A549 (cell line): Measurements from ENCODE around the gene TLX3. TPM values are rescaled to one million over a fixed set of nuclear protein-coding genes. Genes with fewer than 3 reads are reported as not detected.

ENCODE experiments used
- ATAC-seq, 2 experiments: fragments of 200-7000 bp in 1 of 2; fragments of >200 bp in 1 of 2; cut with Nextera tagmentation in 1 of 2; cut with Tn5 transposase in 1 of 2; 3 replicates each; pipeline versions ENCODE4 v1.8.0 to v1.9.1; 2018 to 2020; ENCODE audit warnings: mild to moderate bottlenecking in 1 of 2, moderate library complexity in 1 of 2
- CTCF ChIA-PET: fragments of 300-600 bp; sonication (Branson Sonifier 250); formaldehyde crosslinking; extraction: SDS; loops from one replicate; lab custom pipeline; 2021; ENCODE audit warnings: antibody characterized with exemption, inconsistent platforms; lab: Yijun Ruan, JAX
- POLR2A ChIA-PET: fragments of 350-600 bp; formaldehyde crosslinking; extraction: SDS; loops from one replicate; lab custom pipeline; 2021; ENCODE audit warnings: antibody characterized with exemption, inconsistent platforms; lab: Yijun Ruan, JAX
- DNase-seq, 2 experiments: peaks; one replicate each; pipeline versions ENCODE4 v3.0.0 to v3.0.0-alpha.2; 2011 to 2016; ENCODE audit warnings: low read depth in 1 of 2, low spot score in 1 of 2
- FAIRE-seq: peaks from 2 replicates; lab custom pipeline; 2011; peaks lifted over from hg19 to GRCh38; lab: Jason Lieb, UNC
- H3K27ac ChIP-seq, 2 experiments: fragments of >200 bp; sonication (Bioruptor Twin); formaldehyde crosslinking; 3 replicates each; pipeline ENCODE4 v1.5.1; 2016 to 2017
- H3K4me1 ChIP-seq: fragments of >200 bp; sonication (Bioruptor Twin); formaldehyde crosslinking; 3 replicates; pipeline ENCODE4 v1.6.1; 2016
- H3K4me2 ChIP-seq: fragments of >200 bp; sonication (Bioruptor Twin); formaldehyde crosslinking; 3 replicates; pipeline ENCODE4 v1.6.1; 2016
- H3K4me3 ChIP-seq: fragments of >200 bp; sonication (Bioruptor Twin); formaldehyde crosslinking; 3 replicates; pipeline ENCODE4 v1.5.1; 2016
- H3K9me3 ChIP-seq: fragments of >200 bp; sonication (Bioruptor Twin); formaldehyde crosslinking; 3 replicates; pipeline ENCODE4 v1.6.1; 2016
- GATA3 ChIP-seq: IDR thresholded peaks from 2 replicates; pipeline ENCODE4 v1.6.1; 2012; ENCODE audit warnings: borderline replicate concordance
- HDAC2 ChIP-seq: fragments of 200-600 bp; sonication (generic); IDR thresholded peaks from 2 replicates; pipeline ENCODE4 v1.6.1; 2016
- HEYL ChIP-seq: fragments of 250-450 bp; sonication (Bioruptor Pico); IDR thresholded peaks from 2 replicates; pipeline ENCODE4 v1.8.0; 2021; ENCODE audit warnings: mild to moderate bottlenecking, moderate library complexity
- HOXB13 ChIP-seq: fragments of 250-450 bp; sonication (Bioruptor Pico); IDR thresholded peaks from 2 replicates; pipeline ENCODE4 v1.5.0; 2020; ENCODE audit warnings: low read depth, mild to moderate bottlenecking, moderate library complexity
- KDM1A ChIP-seq: fragments of 200-600 bp; sonication (generic); IDR thresholded peaks from 2 replicates; pipeline ENCODE4 v1.6.1; 2016; ENCODE audit warnings: low read depth, mild to moderate bottlenecking
- MAZ ChIP-seq: fragments of 150-350 bp; IDR thresholded peaks from 2 replicates; pipeline ENCODE4 v1.6.1; 2014; ENCODE audit warnings: antibody characterized with exemption, low read depth, low read length, borderline replicate concordance
- NPAS2 ChIP-seq: fragments of 250-450 bp; sonication (Bioruptor Pico); IDR thresholded peaks from 2 replicates; pipeline ENCODE4 v1.8.0; 2022; ENCODE audit warnings: mild to moderate bottlenecking, moderate library complexity, borderline replicate concordance
- PHF8 ChIP-seq: fragments of 200-600 bp; sonication (generic); IDR thresholded peaks from 2 replicates; pipeline ENCODE4 v1.6.1; 2016; ENCODE audit warnings: low read depth, mild to moderate bottlenecking, antibody characterized with exemption, moderate library complexity, borderline replicate concordance
- RARB ChIP-seq: fragments of 250-450 bp; sonication (Bioruptor Pico); IDR thresholded peaks from 2 replicates; pipeline ENCODE4 v1.8.0; 2021; ENCODE audit warnings: mild to moderate bottlenecking, moderate library complexity
- RNF2 ChIP-seq: fragments of 200-600 bp; sonication (generic); IDR thresholded peaks from 2 replicates; pipeline ENCODE4 v1.6.1; 2016; ENCODE audit warnings: low read depth, mild to moderate bottlenecking, antibody characterized with exemption, moderate library complexity, borderline replicate concordance
- SMC3 ChIP-seq: fragments of >200 bp; sonication (Bioruptor Twin); formaldehyde crosslinking; IDR thresholded peaks from 3 replicates; pipeline ENCODE4 v1.6.1; 2018; ENCODE audit warnings: inconsistent platforms
- TFCP2L1 ChIP-seq: fragments of 250-450 bp; sonication (Bioruptor Pico); IDR thresholded peaks from 2 replicates; pipeline ENCODE4 v1.5.0; 2021; ENCODE audit warnings: mild to moderate bottlenecking
- ZNF302 ChIP-seq: fragments of 250-450 bp; sonication (Bioruptor Pico); IDR thresholded peaks from 2 replicates; pipeline ENCODE4 v1.9.0; 2021; ENCODE audit warnings: inconsistent platforms, mild to moderate bottlenecking, moderate library complexity
- ZSCAN20 ChIP-seq: fragments of 250-450 bp; sonication (Bioruptor Pico); IDR thresholded peaks from 2 replicates; pipeline ENCODE4 v1.8.0; 2022; ENCODE audit warnings: mild to moderate bottlenecking, moderate library complexity
- WGBS: methylation state at CpG from one replicate; pipeline ENCODE4 v1.1.6; 2017; ENCODE audit errors: missing lambda C conversion rate; 5-methylcytosine and 5-hydroxymethylcytosine counted together
- polyA plus RNA-seq, 4 experiments: library from polyadenylated mRNA; depleted of rRNA in 3 of 4; stranded (reverse); fragments of >200 nt; fragmentation: RNase III in 1 of 4; extraction: RNeasy Plus Mini Kit Qiagen cat#74134 plus additional on column Dnase treatment in 1 of 4; gene quantifications; 2 replicates in 3 of 4; 3 replicates in 1 of 4; pipeline ENCODE4 v1.2.3, GENCODE V29; 2011 to 2017
- TF ChIP-seq, protein P1 (sequence below): fragments of 250-450 bp; sonication (Bioruptor Pico); IDR thresholded peaks from 2 replicates; pipeline ENCODE4 v1.5.0; 2021; ENCODE audit warnings: mild to moderate bottlenecking, moderate library complexity, borderline replicate concordance
- TF ChIP-seq, protein P2 (sequence below): fragments of 200-600 bp; sonication (generic); IDR thresholded peaks from 2 replicates; pipeline ENCODE4 v1.6.1; 2016; ENCODE audit warnings: antibody characterized with exemption, mild to moderate bottlenecking, moderate library complexity
- TF ChIP-seq, protein P3 (sequence below): fragments of >200 bp; sonication (Bioruptor Twin); formaldehyde crosslinking; IDR thresholded peaks from 3 replicates; pipeline ENCODE4 v1.5.1; 2016
- TF ChIP-seq, protein P4 (sequence below): fragments of >200 bp; sonication (Bioruptor Twin); formaldehyde crosslinking; IDR thresholded peaks from 2 replicates; pipeline ENCODE4 v1.6.1; 2016

TLX3 gene
- polyA plus RNA-seq, 2 of the 4 experiments (the other 2 are of a cell fraction): not detected

DNA sequence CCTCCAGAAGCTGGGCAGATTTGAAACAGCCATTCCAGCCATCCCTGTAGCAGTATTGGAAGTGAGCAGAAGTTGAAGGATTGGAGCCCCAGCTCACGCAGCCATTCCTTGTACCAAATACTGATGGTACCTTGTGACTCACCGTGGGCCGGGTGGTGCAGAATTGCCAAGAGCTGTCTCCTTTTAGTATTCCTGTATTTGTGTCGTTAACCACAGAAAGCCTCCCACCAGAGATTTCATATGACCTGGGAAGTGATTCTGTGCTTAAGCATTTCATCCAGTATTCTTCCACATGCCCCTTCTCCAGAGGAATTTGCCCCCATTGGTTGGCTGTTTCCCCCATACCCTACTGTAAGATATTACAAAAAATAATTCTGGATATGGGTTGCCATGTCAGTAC, 17.7 kb upstream of the TLX3 start:
- DNase-seq (no peak), ATAC-seq (no peak), FAIRE-seq (no peak)
- H3K4me1 ChIP-seq: no peaks in the 10 kb centered on the region
- ChIA-PET POLR2A (no interaction called here), CTCF (interaction anchor here (1.4 kb wide), 1 partner anchor 19 kb away, joined by 3 read pairs; no protein-coding TSS in a partner anchor)
- 92% methylated on average over 4 of the region's 4 CpGs for WGBS
- H3K4me2 ChIP-seq: no peak overlapping the region
- H3K4me3 ChIP-seq: no peak overlapping the region
- no peak for TF ChIP-seq HOXB13
- no peak for TF ChIP-seq MAZ
- TF ChIP-seq, protein P1, sequence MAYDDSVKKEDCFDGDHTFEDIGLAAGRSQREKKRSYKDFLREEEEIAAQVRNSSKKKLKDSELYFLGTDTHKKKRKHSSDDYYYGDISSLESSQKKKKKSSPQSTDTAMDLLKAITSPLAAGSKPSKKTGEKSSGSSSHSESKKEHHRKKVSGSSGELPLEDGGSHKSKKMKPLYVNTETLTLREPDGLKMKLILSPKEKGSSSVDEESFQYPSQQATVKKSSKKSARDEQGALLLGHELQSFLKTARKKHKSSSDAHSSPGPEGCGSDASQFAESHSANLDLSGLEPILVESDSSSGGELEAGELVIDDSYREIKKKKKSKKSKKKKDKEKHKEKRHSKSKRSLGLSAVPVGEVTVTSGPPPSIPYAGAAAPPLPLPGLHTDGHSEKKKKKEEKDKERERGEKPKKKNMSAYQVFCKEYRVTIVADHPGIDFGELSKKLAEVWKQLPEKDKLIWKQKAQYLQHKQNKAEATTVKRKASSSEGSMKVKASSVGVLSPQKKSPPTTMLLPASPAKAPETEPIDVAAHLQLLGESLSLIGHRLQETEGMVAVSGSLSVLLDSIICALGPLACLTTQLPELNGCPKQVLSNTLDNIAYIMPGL (CRISPR knock-in tag): no peak
- no peak for TF ChIP-seq ZSCAN20
- no peak for TF ChIP-seq ZNF302
- no peak for TF ChIP-seq HEYL (CRISPR knock-in tag)
- TF ChIP-seq, protein P2, sequence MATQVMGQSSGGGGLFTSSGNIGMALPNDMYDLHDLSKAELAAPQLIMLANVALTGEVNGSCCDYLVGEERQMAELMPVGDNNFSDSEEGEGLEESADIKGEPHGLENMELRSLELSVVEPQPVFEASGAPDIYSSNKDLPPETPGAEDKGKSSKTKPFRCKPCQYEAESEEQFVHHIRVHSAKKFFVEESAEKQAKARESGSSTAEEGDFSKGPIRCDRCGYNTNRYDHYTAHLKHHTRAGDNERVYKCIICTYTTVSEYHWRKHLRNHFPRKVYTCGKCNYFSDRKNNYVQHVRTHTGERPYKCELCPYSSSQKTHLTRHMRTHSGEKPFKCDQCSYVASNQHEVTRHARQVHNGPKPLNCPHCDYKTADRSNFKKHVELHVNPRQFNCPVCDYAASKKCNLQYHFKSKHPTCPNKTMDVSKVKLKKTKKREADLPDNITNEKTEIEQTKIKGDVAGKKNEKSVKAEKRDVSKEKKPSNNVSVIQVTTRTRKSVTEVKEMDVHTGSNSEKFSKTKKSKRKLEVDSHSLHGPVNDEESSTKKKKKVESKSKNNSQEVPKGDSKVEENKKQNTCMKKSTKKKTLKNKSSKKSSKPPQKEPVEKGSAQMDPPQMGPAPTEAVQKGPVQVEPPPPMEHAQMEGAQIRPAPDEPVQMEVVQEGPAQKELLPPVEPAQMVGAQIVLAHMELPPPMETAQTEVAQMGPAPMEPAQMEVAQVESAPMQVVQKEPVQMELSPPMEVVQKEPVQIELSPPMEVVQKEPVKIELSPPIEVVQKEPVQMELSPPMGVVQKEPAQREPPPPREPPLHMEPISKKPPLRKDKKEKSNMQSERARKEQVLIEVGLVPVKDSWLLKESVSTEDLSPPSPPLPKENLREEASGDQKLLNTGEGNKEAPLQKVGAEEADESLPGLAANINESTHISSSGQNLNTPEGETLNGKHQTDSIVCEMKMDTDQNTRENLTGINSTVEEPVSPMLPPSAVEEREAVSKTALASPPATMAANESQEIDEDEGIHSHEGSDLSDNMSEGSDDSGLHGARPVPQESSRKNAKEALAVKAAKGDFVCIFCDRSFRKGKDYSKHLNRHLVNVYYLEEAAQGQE: no peak
- TF ChIP-seq, protein P3, sequence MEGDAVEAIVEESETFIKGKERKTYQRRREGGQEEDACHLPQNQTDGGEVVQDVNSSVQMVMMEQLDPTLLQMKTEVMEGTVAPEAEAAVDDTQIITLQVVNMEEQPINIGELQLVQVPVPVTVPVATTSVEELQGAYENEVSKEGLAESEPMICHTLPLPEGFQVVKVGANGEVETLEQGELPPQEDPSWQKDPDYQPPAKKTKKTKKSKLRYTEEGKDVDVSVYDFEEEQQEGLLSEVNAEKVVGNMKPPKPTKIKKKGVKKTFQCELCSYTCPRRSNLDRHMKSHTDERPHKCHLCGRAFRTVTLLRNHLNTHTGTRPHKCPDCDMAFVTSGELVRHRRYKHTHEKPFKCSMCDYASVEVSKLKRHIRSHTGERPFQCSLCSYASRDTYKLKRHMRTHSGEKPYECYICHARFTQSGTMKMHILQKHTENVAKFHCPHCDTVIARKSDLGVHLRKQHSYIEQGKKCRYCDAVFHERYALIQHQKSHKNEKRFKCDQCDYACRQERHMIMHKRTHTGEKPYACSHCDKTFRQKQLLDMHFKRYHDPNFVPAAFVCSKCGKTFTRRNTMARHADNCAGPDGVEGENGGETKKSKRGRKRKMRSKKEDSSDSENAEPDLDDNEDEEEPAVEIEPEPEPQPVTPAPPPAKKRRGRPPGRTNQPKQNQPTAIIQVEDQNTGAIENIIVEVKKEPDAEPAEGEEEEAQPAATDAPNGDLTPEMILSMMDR: no peak
- no peak for TF ChIP-seq SMC3
- no peak for TF ChIP-seq TFCP2L1 (CRISPR knock-in tag)
- TF ChIP-seq GATA3: no peak
- TF ChIP-seq, protein P4, sequence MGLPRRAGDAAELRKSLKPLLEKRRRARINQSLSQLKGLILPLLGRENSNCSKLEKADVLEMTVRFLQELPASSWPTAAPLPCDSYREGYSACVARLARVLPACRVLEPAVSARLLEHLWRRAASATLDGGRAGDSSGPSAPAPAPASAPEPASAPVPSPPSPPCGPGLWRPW: no peak
- TF ChIP-seq RARB (CRISPR knock-in tag): no peak
- TF ChIP-seq KDM1A: no peak
- TF ChIP-seq PHF8: no peak
- no peak for TF ChIP-seq RNF2
- TF ChIP-seq NPAS2 (CRISPR knock-in tag): no peak
- no peaks in the 10 kb centered on the region for H3K9me3 ChIP-seq
- H3K27ac ChIP-seq: no peak overlapping the region

DNA sequence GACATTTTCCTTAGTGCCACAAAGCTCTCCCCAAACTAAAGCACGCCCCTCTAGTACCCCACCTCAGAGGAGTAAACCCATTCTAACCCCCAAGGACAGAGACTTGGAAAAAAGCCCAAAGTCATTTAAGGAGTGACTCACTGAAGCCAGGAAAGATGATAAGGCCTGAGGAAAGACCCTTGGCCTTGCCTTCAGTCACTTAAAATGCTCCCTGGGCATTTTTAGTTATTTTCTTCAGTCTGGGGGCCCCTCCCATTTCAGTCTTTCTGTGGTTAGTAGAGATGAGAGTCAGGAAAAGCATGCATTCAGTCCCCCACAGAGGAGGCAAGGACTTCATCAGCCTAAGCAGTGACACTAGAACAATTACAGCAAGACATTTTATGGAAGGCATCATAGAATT, 13.7 kb upstream of the TLX3 start:
- no peak overlapping the region for H3K4me2 ChIP-seq
- DNase-seq: no peak

More for the DNA sequence above, 13.7 kb upstream of the TLX3 start:
- 18% methylated on average over 1 of the region's 1 CpG for WGBS
- no peak for FAIRE-seq
- CTCF ChIA-PET: interaction anchor here (1.1 to 1.4 kb wide), 2 partner anchors 14 to 88 kb away, joined by 4 to 5 read pairs; no protein-coding TSS in a partner anchor
- Histone ChIP-seq H3K27ac (no peak overlapping the region), H3K4me3 (no peak overlapping the region), H3K9me3 (no peaks in the 10 kb centered on the region), H3K4me1 (no peaks in the 10 kb centered on the region)
- POLR2A ChIA-PET: no interaction called here
- ATAC-seq: no peak
- no peak for TF ChIP-seq HDAC2
- TF ChIP-seq HEYL (CRISPR knock-in tag): no peak
